ENCODE results near the gene KDR.

GRCh38 chr4:55125087-55125721 lies at the start of gene KDR:
- no peak for TF ChIP-seq CTCF (IDR thresholded peaks at IDR 0.05; ENCODE audit: poor library complexity, severe bottlenecking)
- TF ChIP-seq SMC3 (conservative IDR thresholded peaks at IDR 0.05; ENCODE audit: poor library complexity): no peak
- no peak for TF ChIP-seq EZH2 (IDR thresholded peaks at IDR 0.05; ENCODE audit: borderline replicate concordance, insufficient read depth, low read length, poor library complexity, severe bottlenecking)
- TF ChIP-seq REST (IDR thresholded peaks at IDR 0.05; ENCODE audit: borderline replicate concordance): no peak
- TF ChIP-seq EP300 (conservative IDR thresholded peaks at IDR 0.05; ENCODE audit: poor library complexity, severe bottlenecking): no peak

Data from neural cell (in vitro differentiated cells).